Measurements from ENCODE around the gene TATDN2.
"Not testable (repeated sequence)": the region's sequence is repeated elsewhere in the genome, so short reads cannot be mapped to it uniquely, and the experiment has no call there.

The TATDN2 gene

GRCh38 chr3:10272476-10272875, 24.2 kb downstream of the TATDN2 start:
- DNase-seq, result not testable (repeated sequence)

- DNase-seq, result no peak
Observed at GRCh38 chr3:10272977-10273376, 24.7 kb downstream of the TATDN2 start.

GRCh38 chr3:10273702-10274305, 25.5 kb downstream of the TATDN2 start:
- DNase-seq, result no peak

GRCh38 chr3:10274601-10275000, 26.3 kb downstream of the TATDN2 start:
- DNase-seq, result peak; percentile 50

GRCh38 chr3:10277115-10277625, 28.9 kb downstream of the TATDN2 start:
- DNase-seq, result no peak

- no peak for DNase-seq
Observed at GRCh38 chr3:10278501-10278900, 30.2 kb downstream of the TATDN2 start.

- no peak for DNase-seq
Observed at GRCh38 chr3:10279384-10280176, 31.3 kb downstream of the TATDN2 start.

GRCh38 chr3:10280177-10280529, 31.9 kb downstream of the TATDN2 start:
- no peak for DNase-seq

GRCh38 chr3:10280571-10280970, 32.3 kb downstream of the TATDN2 start:
- DNase-seq, result no peak

GRCh38 chr3:10281951-10282350, 33.7 kb downstream of the TATDN2 start:
- DNase-seq, result no peak

- DNase-seq, result peak; percentile 98
Observed at GRCh38 chr3:10283638-10284037, 35.4 kb downstream of the TATDN2 start.

- no peak for DNase-seq
Observed at GRCh38 chr3:10284496-10284895, 36.2 kb downstream of the TATDN2 start.

- no peak for DNase-seq
Observed at GRCh38 chr3:10285272-10286132, 37.2 kb downstream of the TATDN2 start.

GRCh38 chr3:10286133-10286524, 37.9 kb downstream of the TATDN2 start:
- no peak for DNase-seq

- DNase-seq, result peak; percentile 72
Observed at GRCh38 chr3:10286596-10287295, 38.5 kb downstream of the TATDN2 start.

GRCh38 chr3:10287936-10288574, 39.8 kb downstream of the TATDN2 start:
- DNase-seq, result no peak

GRCh38 chr3:10288575-10288960, 40.3 kb downstream of the TATDN2 start:
- DNase-seq, result no peak

GRCh38 chr3:10289077-10289476, 40.8 kb downstream of the TATDN2 start:
- DNase-seq, result no peak

GRCh38 chr3:10289787-10290355, 41.6 kb downstream of the TATDN2 start:
- DNase-seq, result no peak

- DNase-seq, result no peak
Observed at GRCh38 chr3:10290481-10291176, 42.4 kb downstream of the TATDN2 start.

- no peak for DNase-seq
Observed at GRCh38 chr3:10291641-10292040, 43.4 kb downstream of the TATDN2 start.

Data from NCI-H2029 (cell line).